ENCODE data around the gene ZNF333.
"Not testable (repeated sequence)": the region's sequence is repeated elsewhere in the genome, so short reads cannot be mapped to it uniquely, and the experiment has no call there.

ZNF333 gene

GRCh38 chr19:14768001-14768400, 78.2 kb downstream of the ZNF333 start:
- no peak for DNase-seq (ENCODE audit: low read depth in 2 of 2)

GRCh38 chr19:14769201-14769600, 79.4 kb downstream of the ZNF333 start:
- no peak for DNase-seq (ENCODE audit: low read depth in 2 of 2)

- DNase-seq (ENCODE audit: low read depth in 2 of 2) = no peak
These were observed 80.3 kb downstream of the ZNF333 start for GRCh38 chr19:14770136-14770535.

- DNase-seq (ENCODE audit: low read depth in 2 of 2) = no peak
These were observed 81.3 kb downstream of the ZNF333 start for GRCh38 chr19:14770944-14771839.

- no peak for DNase-seq (ENCODE audit: low read depth in 2 of 2)
These were observed 82.6 kb downstream of the ZNF333 start for GRCh38 chr19:14772467-14772866.

- DNase-seq (ENCODE audit: low read depth in 2 of 2) = no peak
These were observed 83.1 kb downstream of the ZNF333 start for GRCh38 chr19:14772995-14773394.

- DNase-seq (ENCODE audit: low read depth in 2 of 2) = not testable (repeated sequence)
These were observed 83.9 kb downstream of the ZNF333 start for GRCh38 chr19:14773722-14774121.

- no peak for DNase-seq (ENCODE audit: low read depth in 2 of 2)
These were observed 84.5 kb downstream of the ZNF333 start for GRCh38 chr19:14774373-14774772.

- not testable (repeated sequence) for DNase-seq (ENCODE audit: low read depth in 2 of 2)
These were observed 85.5 kb downstream of the ZNF333 start for GRCh38 chr19:14775326-14775725.

- no peak for DNase-seq (ENCODE audit: low read depth in 2 of 2)
These were observed 86.2 kb downstream of the ZNF333 start for GRCh38 chr19:14775869-14776586.

- DNase-seq (ENCODE audit: low read depth in 2 of 2) = not testable (repeated sequence)
These were observed 87.8 kb downstream of the ZNF333 start for GRCh38 chr19:14777645-14778044.

GRCh38 chr19:14778110-14778845, 88.4 kb downstream of the ZNF333 start, which contains the start of gene ADGRE2:
TSS of gene ADGRE2 (minus strand) at chr19:14778560. CDS start at chr19:14776756, 1,804 bp downstream.
- DNase-seq (ENCODE audit: low read depth in 2 of 2) = not testable (repeated sequence)

- DNase-seq (ENCODE audit: low read depth in 2 of 2) = no peak
These were observed 89.3 kb downstream of the ZNF333 start for GRCh38 chr19:14779151-14779550.

GRCh38 chr19:14780622-14781225, 90.9 kb downstream of the ZNF333 start:
- DNase-seq (ENCODE audit: low read depth in 2 of 2) = not testable (repeated sequence)

- DNase-seq (ENCODE audit: low read depth in 2 of 2) = not testable (repeated sequence)
These were observed 92.1 kb downstream of the ZNF333 start for GRCh38 chr19:14781713-14782536.

GRCh38 chr19:14782626-14783409, 93.0 kb downstream of the ZNF333 start:
- DNase-seq (ENCODE audit: low read depth in 2 of 2) = no peak
